ENCODE results near the gene METAP2. TPM values are rescaled to one million over a fixed set of nuclear protein-coding genes. Genes with fewer than 3 reads are reported as not detected.

METAP2 gene
- total RNA-seq, result 62.6 TPM

- H3K4me3 ChIP-seq, result peak within 1 kb of the TSS; percentile 73 to 82
- peaks cover 0 to 24% of the 10 kb centered on the region in 2 donors for H3K36me3 ChIP-seq
- no peaks in the 10 kb centered on the region for H3K9me3 ChIP-seq
- intact Hi-C loops (cut with DNase I), result no loop called here
- no peaks in the 10 kb centered on the region for H3K27me3 ChIP-seq
- H3K4me1 ChIP-seq, result peaks cover 48% of the 10 kb centered on the region
- peak within 1 kb of the TSS; percentile 87 for H3K27ac ChIP-seq
- no peak for TF ChIP-seq CTCF (IDR thresholded peaks at IDR 0.05)
- peak in 1 of 2 donors; percentile 64 for TF ChIP-seq POLR2A (IDR thresholded peaks at IDR 0.05)
- peak; percentile 94 for TF ChIP-seq POLR2AphosphoS5 (IDR thresholded peaks at IDR 0.05; ENCODE audit: insufficient read depth in 1 of 2, low read depth in 1 of 2)
- DNase-seq (ENCODE audit: extremely low spot score in 2 of 2), result peak in 1 of 2 donors; percentile 92
Observed at GRCh38 chr12:95473884-95474659, at the start of gene METAP2. TSS of gene METAP2 (plus strand) at chr12:95474152. CDS start at chr12:95474180, 28 bp downstream.

GRCh38 chr12:95424271-95424994 lies 49.5 kb upstream of the METAP2 start:
- H3K36me3 ChIP-seq, result no peaks in the 10 kb centered on the region
- H3K4me3 ChIP-seq, result no peak overlapping the region
- intact Hi-C loops (cut with DNase I), result no loop called here
- no peak for DNase-seq (ENCODE audit: extremely low spot score in 2 of 2)
- no peak overlapping the region for H3K27ac ChIP-seq
- TF ChIP-seq POLR2A (IDR thresholded peaks at IDR 0.05), result no peak
- TF ChIP-seq POLR2AphosphoS5 (IDR thresholded peaks at IDR 0.05; ENCODE audit: insufficient read depth in 1 of 2, low read depth in 1 of 2), result no peak
- TF ChIP-seq CTCF (IDR thresholded peaks at IDR 0.05), result no peak
- no peaks in the 10 kb centered on the region for H3K4me1 ChIP-seq
- no peaks in the 10 kb centered on the region for H3K27me3 ChIP-seq
- H3K9me3 ChIP-seq, result no peaks in the 10 kb centered on the region

- DNase-seq (ENCODE audit: extremely low spot score in 2 of 2), result no peak
- H3K4me3 ChIP-seq, result no peak overlapping the region
- no peaks in the 10 kb centered on the region for H3K4me1 ChIP-seq
- no peaks in the 10 kb centered on the region for H3K36me3 ChIP-seq
- TF ChIP-seq POLR2AphosphoS5 (IDR thresholded peaks at IDR 0.05; ENCODE audit: insufficient read depth in 1 of 2, low read depth in 1 of 2) (no peak), POLR2A (IDR thresholded peaks at IDR 0.05) (no peak), CTCF (IDR thresholded peaks at IDR 0.05) (no peak)
- H3K27me3 ChIP-seq, result no peaks in the 10 kb centered on the region
- H3K9me3 ChIP-seq, result no peaks in the 10 kb centered on the region
- intact Hi-C loops (cut with DNase I), result no loop called here
- no peak overlapping the region for H3K27ac ChIP-seq
Observed at GRCh38 chr12:95429172-95429510, 44.8 kb upstream of the METAP2 start.

- H3K36me3 ChIP-seq, result no peaks in the 10 kb centered on the region
- no peaks in the 10 kb centered on the region for H3K4me1 ChIP-seq
- H3K27ac ChIP-seq, result no peak overlapping the region
- H3K27me3 ChIP-seq, result no peaks in the 10 kb centered on the region
- intact Hi-C loops (cut with DNase I), result no loop called here
- H3K9me3 ChIP-seq, result no peaks in the 10 kb centered on the region
- no peak overlapping the region for H3K4me3 ChIP-seq
- TF ChIP-seq POLR2AphosphoS5 (IDR thresholded peaks at IDR 0.05; ENCODE audit: insufficient read depth in 1 of 2, low read depth in 1 of 2) (no peak), POLR2A (IDR thresholded peaks at IDR 0.05) (no peak), CTCF (IDR thresholded peaks at IDR 0.05) (no peak)
- no peak for DNase-seq (ENCODE audit: extremely low spot score in 2 of 2)
Observed at GRCh38 chr12:95431120-95431519, 42.8 kb upstream of the METAP2 start.

GRCh38 chr12:95435355-95435754 lies 38.6 kb upstream of the METAP2 start:
- intact Hi-C loops (cut with DNase I), result no loop called here
- no peak for DNase-seq (ENCODE audit: extremely low spot score in 2 of 2)
- H3K36me3 ChIP-seq, result no peaks in the 10 kb centered on the region

More at GRCh38 chr12:95435355-95435754, 38.6 kb upstream of the METAP2 start:
- H3K27me3 ChIP-seq, result no peaks in the 10 kb centered on the region
- no peak overlapping the region for H3K4me3 ChIP-seq
- TF ChIP-seq POLR2A (IDR thresholded peaks at IDR 0.05) (no peak), POLR2AphosphoS5 (IDR thresholded peaks at IDR 0.05; ENCODE audit: insufficient read depth in 1 of 2, low read depth in 1 of 2) (no peak), CTCF (IDR thresholded peaks at IDR 0.05) (no peak)
- no peaks in the 10 kb centered on the region for H3K9me3 ChIP-seq
- H3K27ac ChIP-seq, result no peak overlapping the region
- H3K4me1 ChIP-seq, result no peaks in the 10 kb centered on the region
